Osteoblast (primary cell): ENCODE data around the gene FOLR3. TPM values are rescaled to one million over a fixed set of nuclear protein-coding genes. Genes with fewer than 3 reads are reported as not detected.

ENCODE experiments used
- DNase-seq: peaks from one replicate; pipeline ENCODE4 v3.0.0; 2011; ENCODE audit warnings: low spot score, mixed read lengths; ENCODE audit not compliant: insufficient read length; ENCODE audit errors: missing footprints
- H2AFZ ChIP-seq: 2 replicates; pipeline ENCODE4 v1.6.0; 2011; ENCODE audit warnings: mild to moderate bottlenecking, low read length
- H3K27ac ChIP-seq: 2 replicates; pipeline ENCODE4 v1.5.1; 2011; ENCODE audit warnings: mild to moderate bottlenecking, low read depth, low read length, moderate library complexity
- H3K27me3 ChIP-seq: 2 replicates; pipeline ENCODE4 v1.6.0; 2012; ENCODE audit warnings: mild to moderate bottlenecking, control low read depth, inconsistent platforms, low read length, moderate library complexity; ENCODE audit not compliant: insufficient read depth
- H3K36me3 ChIP-seq: 2 replicates; pipeline ENCODE4 v1.5.1; 2011; ENCODE audit warnings: mild to moderate bottlenecking, low read length, control low read depth, moderate library complexity; ENCODE audit not compliant: insufficient read depth
- H3K4me1 ChIP-seq: 2 replicates; pipeline ENCODE4 v1.5.1; 2011; ENCODE audit warnings: mild to moderate bottlenecking, low read length, control low read depth, moderate library complexity; ENCODE audit not compliant: insufficient read depth
- H3K4me2 ChIP-seq: 2 replicates; pipeline ENCODE4 v1.6.0; 2011; ENCODE audit warnings: mild to moderate bottlenecking, low read length; ENCODE audit not compliant: insufficient read depth
- H3K4me3 ChIP-seq: fragments of 200-600 bp; sonication (generic); 3 replicates; pipeline ENCODE4 v1.5.1; 2012; ENCODE audit warnings: mild to moderate bottlenecking, low read length, inconsistent platforms; ENCODE audit not compliant: insufficient read depth
- H3K79me2 ChIP-seq: 2 replicates; pipeline ENCODE4 v1.6.0; 2012; ENCODE audit warnings: mild to moderate bottlenecking, low read length, control low read depth, inconsistent platforms; ENCODE audit not compliant: insufficient read depth
- H3K9me3 ChIP-seq: 2 replicates; pipeline ENCODE4 v1.5.1; 2011; ENCODE audit warnings: low read depth, low read length, control low read depth
- H4K20me1 ChIP-seq: 2 replicates; pipeline ENCODE4 v1.6.0; 2012; ENCODE audit warnings: mild to moderate bottlenecking, low read length, control low read depth; ENCODE audit not compliant: insufficient read depth
- CTCF ChIP-seq: IDR thresholded peaks from 2 replicates; pipeline ENCODE4 v1.5.1; 2011; ENCODE audit warnings: mild to moderate bottlenecking, low read depth, low read length, moderate library complexity; ENCODE audit errors: extremely low read depth
- total RNA-seq: library from RNA; depleted of rRNA; stranded (reverse); fragments of >200 nt; gene quantifications from 2 replicates; pipeline ENCODE4 v1.2.3, GENCODE V29; 2012

Gene FOLR3
- total RNA-seq, 1 donor: 1.1 TPM

GRCh38 chr11:72100009-72100408 is 35.5 kb upstream of the FOLR3 start:
- H3K36me3 ChIP-seq: peaks cover 51% of the 10 kb centered on the region
- peak overlapping the region; percentile 95 for H3K27ac ChIP-seq
- H3K9me3 ChIP-seq: no peaks in the 10 kb centered on the region
- no peaks in the 10 kb centered on the region for H3K27me3 ChIP-seq
- peaks cover 20% of the 10 kb centered on the region for H4K20me1 ChIP-seq
- H3K4me1 ChIP-seq: peaks cover 32% of the 10 kb centered on the region
- no peak for DNase-seq
- peak overlapping the region; percentile 13 for H3K4me2 ChIP-seq
- H2AFZ ChIP-seq: no peak overlapping the region
- TF ChIP-seq CTCF: no peak
- H3K79me2 ChIP-seq: peaks cover 57% of the 10 kb centered on the region
- no peak overlapping the region for H3K4me3 ChIP-seq

GRCh38 chr11:72100462-72100861 is 35.1 kb upstream of the FOLR3 start:
- TF ChIP-seq CTCF: no peak
- H3K27ac ChIP-seq: peak overlapping the region; percentile 95
- H3K27me3 ChIP-seq: no peaks in the 10 kb centered on the region
- H3K4me1 ChIP-seq: peaks cover 32% of the 10 kb centered on the region
- H3K9me3 ChIP-seq: no peaks in the 10 kb centered on the region
- no peak overlapping the region for H2AFZ ChIP-seq
- H4K20me1 ChIP-seq: peaks cover 20% of the 10 kb centered on the region
- peaks cover 57% of the 10 kb centered on the region for H3K79me2 ChIP-seq
- DNase-seq: no peak
- no peak overlapping the region for H3K4me3 ChIP-seq
- peaks cover 47% of the 10 kb centered on the region for H3K36me3 ChIP-seq
- H3K4me2 ChIP-seq: peak overlapping the region; percentile 13

- Histone ChIP-seq H3K27me3 (no peaks in the 10 kb centered on the region), H3K4me1 (peaks cover 32% of the 10 kb centered on the region), H3K4me3 (peak overlapping the region; percentile 96), H2AFZ (no peak overlapping the region), H3K4me2 (peak overlapping the region; percentile 99), H3K79me2 (peaks cover 57% of the 10 kb centered on the region), H3K36me3 (peaks cover 39% of the 10 kb centered on the region), H3K9me3 (no peaks in the 10 kb centered on the region), H3K27ac (peak overlapping the region; percentile 95), H4K20me1 (peaks cover 20% of the 10 kb centered on the region)
- TF ChIP-seq CTCF: no peak
- no peak for DNase-seq
Observed at GRCh38 chr11:72102162-72102561, 33.4 kb upstream of the FOLR3 start.

- Histone ChIP-seq H3K9me3 (no peaks in the 10 kb centered on the region), H3K27ac (peak overlapping the region; percentile 95), H4K20me1 (peaks cover 20% of the 10 kb centered on the region), H2AFZ (peak overlapping the region; percentile 85), H3K4me3 (peak overlapping the region; percentile 96), H3K36me3 (peaks cover 34% of the 10 kb centered on the region), H3K27me3 (no peaks in the 10 kb centered on the region), H3K4me2 (peak overlapping the region; percentile 99), H3K4me1 (peaks cover 32% of the 10 kb centered on the region), H3K79me2 (peaks cover 54% of the 10 kb centered on the region)
- DNase-seq: no peak
- no peak for TF ChIP-seq CTCF
Observed at GRCh38 chr11:72102631-72102945, 32.9 kb upstream of the FOLR3 start.
